Kidney epithelial cell (primary cell): Measurements from ENCODE around the gene FBXW11. TPM values are rescaled to one million over a fixed set of nuclear protein-coding genes. Genes with fewer than 3 reads are reported as not detected.

Experiments
- DNase-seq: peaks from one replicate; pipeline ENCODE4 v3.0.0-alpha.2; 2010; ENCODE audit warnings: low read depth
- H3K27me3 ChIP-seq: 2 replicates; pipeline ENCODE4 v1.6.0; 2011; ENCODE audit warnings: low read length; ENCODE audit not compliant: control insufficient read depth, insufficient read depth
- H3K36me3 ChIP-seq: 2 replicates; pipeline ENCODE4 v1.5.1; 2011; ENCODE audit warnings: low read length; ENCODE audit not compliant: control insufficient read depth, insufficient read depth
- H3K4me3 ChIP-seq: 2 replicates; pipeline ENCODE4 v1.5.1; 2011; ENCODE audit warnings: low read depth, mild to moderate bottlenecking, control low read depth, low read length
- CTCF ChIP-seq: IDR thresholded peaks from 2 replicates; pipeline ENCODE4 v1.5.1; 2011; ENCODE audit warnings: mild to moderate bottlenecking, moderate library complexity, low read length, control low read depth, inconsistent platforms; ENCODE audit not compliant: insufficient read depth, poor library complexity, severe bottlenecking
- total RNA-seq: library from RNA; depleted of rRNA; stranded (reverse); fragments of >200 nt; gene quantifications from 2 replicates; pipeline ENCODE4 v1.2.3, GENCODE V29; 2015

The FBXW11 gene
- total RNA-seq, 1 donor from 2014 or later, result 75.1 TPM

- H3K36me3 ChIP-seq, result no peaks in the 10 kb centered on the region
- TF ChIP-seq CTCF, result no peak
- DNase-seq, result no peak
- no peaks in the 10 kb centered on the region for H3K27me3 ChIP-seq
- H3K4me3 ChIP-seq, result no peak overlapping the region
Observed at GRCh38 chr5:171901764-171902163, 104.7 kb downstream of the FBXW11 start.

GRCh38 chr5:171899792-171900191 lies 106.6 kb downstream of the FBXW11 start:
- DNase-seq, result no peak
- no peak for TF ChIP-seq CTCF
- Histone ChIP-seq H3K27me3 (no peaks in the 10 kb centered on the region), H3K36me3 (no peaks in the 10 kb centered on the region), H3K4me3 (no peak overlapping the region)

- Histone ChIP-seq H3K36me3 (no peaks in the 10 kb centered on the region), H3K27me3 (no peaks in the 10 kb centered on the region), H3K4me3 (no peak overlapping the region)
- no peak for TF ChIP-seq CTCF
- DNase-seq, result no peak
Observed at GRCh38 chr5:171898879-171899278, 107.6 kb downstream of the FBXW11 start.

GRCh38 chr5:171898386-171898785 lies 108.1 kb downstream of the FBXW11 start:
- H3K4me3 ChIP-seq, result no peak overlapping the region
- no peak for DNase-seq
- H3K36me3 ChIP-seq, result no peaks in the 10 kb centered on the region
- TF ChIP-seq CTCF, result no peak
- no peaks in the 10 kb centered on the region for H3K27me3 ChIP-seq

GRCh38 chr5:171897231-171897630 lies 109.2 kb downstream of the FBXW11 start:
- TF ChIP-seq CTCF, result no peak
- no peak for DNase-seq
- no peaks in the 10 kb centered on the region for H3K36me3 ChIP-seq
- no peak overlapping the region for H3K4me3 ChIP-seq
- no peaks in the 10 kb centered on the region for H3K27me3 ChIP-seq

GRCh38 chr5:171895081-171895480 lies 111.4 kb downstream of the FBXW11 start:
- no peak for DNase-seq
- Histone ChIP-seq H3K4me3 (no peak overlapping the region), H3K27me3 (no peaks in the 10 kb centered on the region), H3K36me3 (no peaks in the 10 kb centered on the region)
- no peak for TF ChIP-seq CTCF
